SH-SY5Y (cell line): ENCODE results near the gene FSIP2.

ENCODE experiments used
- GATA2 ChIP-seq: IDR thresholded peaks from 2 replicates; pipeline ENCODE4 v1.6.1; 2011; ENCODE audit warnings: mild to moderate bottlenecking, low read depth, low read length
- GATA3 ChIP-seq: IDR thresholded peaks from 2 replicates; pipeline ENCODE4 v1.6.1; 2011; ENCODE audit warnings: low read depth, mild to moderate bottlenecking, low read length, moderate library complexity

GRCh38 chr2:185817991-185818390 lies 79.4 kb downstream of the FSIP2 start:
- TF ChIP-seq GATA3 (no peak), GATA2 (no peak)
